Keratinocyte (primary cell): ENCODE measurements around the gene UNK. TPM values are rescaled to one million over a fixed set of nuclear protein-coding genes. Genes with fewer than 3 reads are reported as not detected.

Experiments
- DNase-seq: peaks from one replicate; pipeline ENCODE4 v3.0.0-alpha.2; 2011; ENCODE audit warnings: low read depth, missing footprints, low spot score
- FAIRE-seq: peaks from 2 replicates; lab custom pipeline; 2011; peaks lifted over from hg19 to GRCh38; lab: Jason Lieb, UNC
- H2AFZ ChIP-seq: 2 replicates; pipeline ENCODE4 v1.6.0; 2012; ENCODE audit warnings: low read length, control low read depth, inconsistent platforms; ENCODE audit not compliant: control insufficient read depth
- H3K27ac ChIP-seq: 2 replicates; pipeline ENCODE4 v1.5.1; 2011; ENCODE audit warnings: low read length; ENCODE audit not compliant: control insufficient read depth, insufficient read depth
- H3K27me3 ChIP-seq: 3 replicates; pipeline ENCODE4 v1.6.0; 2011; ENCODE audit warnings: low read length; ENCODE audit not compliant: control insufficient read depth, insufficient read depth; ENCODE audit errors: extremely low read depth
- H3K36me3 ChIP-seq, 2 experiments: 2 replicates in 1 of 2; 3 replicates in 1 of 2; pipeline ENCODE4 v1.5.1; 2011; ENCODE audit warnings: low read length in 2 of 2, mild to moderate bottlenecking in 1 of 2; ENCODE audit not compliant: control insufficient read depth in 2 of 2, insufficient read depth in 2 of 2; ENCODE audit errors: extremely low read depth in 1 of 2
- H3K4me1 ChIP-seq: 3 replicates; pipeline ENCODE4 v1.5.1; 2011; ENCODE audit warnings: low read length; ENCODE audit not compliant: control insufficient read depth, insufficient read depth; ENCODE audit errors: extremely low read depth
- H3K4me2 ChIP-seq: 3 replicates; pipeline ENCODE4 v1.6.0; 2011; ENCODE audit warnings: low read depth, low read length; ENCODE audit not compliant: control insufficient read depth, insufficient read depth; ENCODE audit errors: extremely low read depth
- H3K4me3 ChIP-seq, 3 experiments: fragments of 200-600 bp in 1 of 3; sonication (generic) in 1 of 3; 2 replicates in 2 of 3; 3 replicates in 1 of 3; pipeline ENCODE4 v1.5.1; 2011 to 2016; ENCODE audit warnings: low read length in 3 of 3, mild to moderate bottlenecking in 3 of 3, control low read depth in 2 of 3, inconsistent platforms in 1 of 3, low read depth in 1 of 3, mixed read lengths in 1 of 3, mixed run types in 1 of 3, moderate library complexity in 1 of 3; ENCODE audit not compliant: control insufficient read depth in 2 of 3, insufficient read depth in 2 of 3; ENCODE audit errors: extremely low read depth in 1 of 3
- H3K79me2 ChIP-seq: 2 replicates; pipeline ENCODE4 v1.6.0; 2012; ENCODE audit warnings: low read length; ENCODE audit not compliant: control insufficient read depth, insufficient read depth
- H3K9ac ChIP-seq: 3 replicates; pipeline ENCODE4 v1.6.0; 2011; ENCODE audit warnings: low read length; ENCODE audit not compliant: control insufficient read depth, insufficient read depth; ENCODE audit errors: extremely low read depth
- H3K9me1 ChIP-seq: 3 replicates; pipeline ENCODE4 v1.6.0; 2011; ENCODE audit warnings: low read length; ENCODE audit not compliant: control insufficient read depth, insufficient read depth; ENCODE audit errors: extremely low read depth
- H3K9me3 ChIP-seq: 2 replicates; pipeline ENCODE4 v1.5.1; 2012; ENCODE audit warnings: low read depth, low read length; ENCODE audit not compliant: control insufficient read depth
- H4K20me1 ChIP-seq: 3 replicates; pipeline ENCODE4 v1.6.0; 2011; ENCODE audit warnings: low read length; ENCODE audit not compliant: control insufficient read depth, insufficient read depth; ENCODE audit errors: extremely low read depth
- EZH2 ChIP-seq: IDR thresholded peaks from one replicate; pipeline ENCODE4 v1.6.1; 2012; ENCODE audit warnings: inconsistent platforms, mild to moderate bottlenecking, low read length, moderate library complexity
- dilution Hi-C: fragments of 300-500 bp; cut with MboI; formaldehyde crosslinking; loops from one replicate; pipeline ENCODE4 v1.7.0; 2020; ENCODE audit warnings: low sequenced_read_pairs; ENCODE audit not compliant: extremely low pct_ligation_motif_present
- polyA plus RNA-seq, 5 experiments: library from polyadenylated mRNA; depleted of rRNA in 3 of 5; stranded (reverse) in 3 of 5; stranded (forward) in 1 of 5; unstranded in 1 of 5; fragments of >200 nt; gene quantifications; 1 replicate in 1 of 5; 2 replicates in 3 of 5; 3 replicates in 1 of 5; pipeline versions ENCODE4 v1.2.1 to v1.2.3, GENCODE V29; 2011 to 2012; ENCODE audit warnings: missing spikeins in 2 of 5, low read depth in 1 of 5, low replicate concordance in 1 of 5
- TF ChIP-seq, protein P1 (sequence below), 3 experiments: IDR thresholded peaks in 1 of 3; conservative IDR thresholded peaks in 1 of 3; optimal IDR thresholded peaks in 1 of 3; 2 replicates in 2 of 3; 3 replicates in 1 of 3; pipeline versions ENCODE3 to v1.5.1; 2011; ENCODE audit warnings: low read length in 3 of 3, mild to moderate bottlenecking in 3 of 3, moderate library complexity in 2 of 3, control low read depth in 1 of 3, inconsistent platforms in 1 of 3; ENCODE audit not compliant: insufficient read depth in 2 of 3; ENCODE audit errors: extremely low read depth in 1 of 3

The UNK gene
- polyA plus RNA-seq, 1 donor (not counting 4 experiments of a cell fraction or from before 2014, with no cell fraction given): 13.0 TPM

DNA sequence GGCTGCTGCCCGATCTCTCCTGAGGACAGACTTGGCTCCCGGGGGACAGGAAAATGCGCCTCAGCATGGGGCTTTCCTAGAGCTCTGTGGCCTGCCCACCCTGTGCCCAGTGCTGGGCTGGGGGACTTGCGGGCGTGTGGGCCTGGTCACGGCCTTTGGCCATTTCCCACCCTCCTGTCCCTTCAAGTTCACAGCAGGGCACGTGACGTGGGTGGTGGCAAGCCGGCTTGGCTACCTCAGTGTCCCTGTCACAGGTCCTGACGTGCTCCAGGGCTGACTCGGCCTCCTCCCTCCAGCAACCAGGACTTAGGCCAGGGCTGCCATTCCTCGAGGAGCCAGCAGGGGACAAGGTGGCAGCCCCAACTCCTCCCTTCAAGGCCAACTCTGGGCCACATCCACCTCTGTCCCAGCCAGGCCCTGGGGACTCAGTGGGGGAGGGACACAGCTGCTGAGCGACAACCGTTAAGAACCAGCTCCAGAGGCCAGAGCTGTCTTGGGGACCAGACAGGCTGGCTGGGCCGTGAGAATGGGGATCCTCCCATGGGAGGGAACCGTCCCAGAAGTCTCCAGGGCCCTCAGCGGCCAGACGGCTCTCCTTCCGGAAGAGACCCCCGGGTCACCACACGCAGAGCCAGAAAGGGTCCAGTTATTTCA lies 60.6 kb downstream of the UNK start:
- Histone ChIP-seq H3K4me2 (peak overlapping the region; percentile 78), H2AFZ (peak overlapping the region; percentile 49), H3K4me1 (peaks cover 20% of the 10 kb centered on the region), H3K79me2 (no peaks in the 10 kb centered on the region), H3K9me3 (no peaks in the 10 kb centered on the region), H3K27me3 (no peaks in the 10 kb centered on the region), H3K9ac (peak overlapping the region; percentile 58), H3K9me1 (no peaks in the 10 kb centered on the region), H3K36me3 (peaks cover 15 to 28% of the 10 kb centered on the region in 2 experiments), H3K27ac (peak overlapping the region; percentile 60), H3K4me3 (peak overlapping the region in 2 of 3 experiments; percentile 35 to 43), H4K20me1 (no peaks in the 10 kb centered on the region)
- dilution Hi-C loops: no loop called here
- TF ChIP-seq EZH2: no peak
- TF ChIP-seq, protein P1, sequence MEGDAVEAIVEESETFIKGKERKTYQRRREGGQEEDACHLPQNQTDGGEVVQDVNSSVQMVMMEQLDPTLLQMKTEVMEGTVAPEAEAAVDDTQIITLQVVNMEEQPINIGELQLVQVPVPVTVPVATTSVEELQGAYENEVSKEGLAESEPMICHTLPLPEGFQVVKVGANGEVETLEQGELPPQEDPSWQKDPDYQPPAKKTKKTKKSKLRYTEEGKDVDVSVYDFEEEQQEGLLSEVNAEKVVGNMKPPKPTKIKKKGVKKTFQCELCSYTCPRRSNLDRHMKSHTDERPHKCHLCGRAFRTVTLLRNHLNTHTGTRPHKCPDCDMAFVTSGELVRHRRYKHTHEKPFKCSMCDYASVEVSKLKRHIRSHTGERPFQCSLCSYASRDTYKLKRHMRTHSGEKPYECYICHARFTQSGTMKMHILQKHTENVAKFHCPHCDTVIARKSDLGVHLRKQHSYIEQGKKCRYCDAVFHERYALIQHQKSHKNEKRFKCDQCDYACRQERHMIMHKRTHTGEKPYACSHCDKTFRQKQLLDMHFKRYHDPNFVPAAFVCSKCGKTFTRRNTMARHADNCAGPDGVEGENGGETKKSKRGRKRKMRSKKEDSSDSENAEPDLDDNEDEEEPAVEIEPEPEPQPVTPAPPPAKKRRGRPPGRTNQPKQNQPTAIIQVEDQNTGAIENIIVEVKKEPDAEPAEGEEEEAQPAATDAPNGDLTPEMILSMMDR (optimal IDR thresholded peaks at IDR 0.05 in 1 of 3, IDR thresholded peaks at IDR 0.05 in 1 of 3, conservative IDR thresholded peaks at IDR 0.05 in 1 of 3; ENCODE audit: extremely low read depth in 1 of 3, insufficient read depth in 2 of 3, low read length in 3 of 3): peak; percentile 79 to 87 (median 83)
- DNase-seq (no peak), FAIRE-seq (no peak)

DNA sequence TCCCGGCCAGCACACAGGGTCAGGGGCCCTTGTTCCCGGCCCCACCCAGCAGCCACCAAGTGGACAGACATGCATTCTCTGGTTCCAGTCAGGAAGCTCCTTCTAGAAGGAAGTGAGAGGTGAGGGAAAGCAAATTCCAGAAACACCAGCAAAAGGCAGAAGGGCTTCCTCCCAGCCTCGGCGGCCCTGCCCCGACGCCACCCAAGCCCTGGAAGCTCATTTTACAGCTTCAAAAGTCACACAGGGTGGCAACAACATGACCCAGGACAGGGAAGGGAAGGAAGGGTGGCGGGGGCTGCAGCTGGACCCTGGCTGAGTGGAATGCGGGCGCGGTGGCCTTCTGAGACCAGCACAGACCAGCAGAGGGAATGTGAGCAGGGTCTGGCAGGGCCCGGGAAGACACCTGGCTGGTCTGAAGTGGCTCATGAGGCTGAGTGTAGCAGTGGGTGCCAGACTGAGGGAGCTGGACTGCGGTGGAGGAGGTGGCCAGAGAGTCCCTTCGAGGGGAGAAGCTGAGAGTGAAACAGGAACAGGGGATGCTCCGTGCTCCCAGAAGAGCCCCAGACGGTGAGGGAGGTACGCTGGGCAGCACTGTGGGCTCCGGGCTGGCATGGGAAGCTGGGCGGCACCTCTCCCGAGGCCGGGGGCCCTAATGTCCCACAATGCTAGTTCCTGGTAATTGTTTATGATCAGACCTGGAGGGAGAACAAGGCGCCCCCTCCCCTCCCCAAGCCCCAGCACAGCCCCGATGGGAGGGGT lies 61.5 kb downstream of the UNK start:
- no peak overlapping the region for H3K27ac ChIP-seq
- TF ChIP-seq, protein P1 (optimal IDR thresholded peaks at IDR 0.05 in 1 of 3, IDR thresholded peaks at IDR 0.05 in 1 of 3, conservative IDR thresholded peaks at IDR 0.05 in 1 of 3; ENCODE audit: extremely low read depth in 1 of 3, insufficient read depth in 2 of 3, low read length in 3 of 3): no peak
- TF ChIP-seq EZH2: no peak
- peaks cover 20 to 33% of the 10 kb centered on the region in 2 experiments for H3K36me3 ChIP-seq
- no peaks in the 10 kb centered on the region for H4K20me1 ChIP-seq
- H3K9ac ChIP-seq: no peak overlapping the region
- H3K79me2 ChIP-seq: no peaks in the 10 kb centered on the region
- no peak overlapping the region for H3K4me2 ChIP-seq
- no peaks in the 10 kb centered on the region for H3K9me1 ChIP-seq
- peaks cover 20% of the 10 kb centered on the region for H3K4me1 ChIP-seq
- H3K9me3 ChIP-seq: no peaks in the 10 kb centered on the region
- dilution Hi-C loops: no loop called here
- H3K4me3 ChIP-seq: no peak overlapping the region
- FAIRE-seq (no peak), DNase-seq (no peak)
- H3K27me3 ChIP-seq: no peaks in the 10 kb centered on the region
- no peak overlapping the region for H2AFZ ChIP-seq
